HK-2 (cell line): ENCODE data around the gene LRMDA.

Source experiments
- DNase-seq: peaks from one replicate; pipeline ENCODE4 v3.0.0-alpha.2; 2018; ENCODE audit not compliant: unreplicated experiment

The LRMDA gene

DNA sequence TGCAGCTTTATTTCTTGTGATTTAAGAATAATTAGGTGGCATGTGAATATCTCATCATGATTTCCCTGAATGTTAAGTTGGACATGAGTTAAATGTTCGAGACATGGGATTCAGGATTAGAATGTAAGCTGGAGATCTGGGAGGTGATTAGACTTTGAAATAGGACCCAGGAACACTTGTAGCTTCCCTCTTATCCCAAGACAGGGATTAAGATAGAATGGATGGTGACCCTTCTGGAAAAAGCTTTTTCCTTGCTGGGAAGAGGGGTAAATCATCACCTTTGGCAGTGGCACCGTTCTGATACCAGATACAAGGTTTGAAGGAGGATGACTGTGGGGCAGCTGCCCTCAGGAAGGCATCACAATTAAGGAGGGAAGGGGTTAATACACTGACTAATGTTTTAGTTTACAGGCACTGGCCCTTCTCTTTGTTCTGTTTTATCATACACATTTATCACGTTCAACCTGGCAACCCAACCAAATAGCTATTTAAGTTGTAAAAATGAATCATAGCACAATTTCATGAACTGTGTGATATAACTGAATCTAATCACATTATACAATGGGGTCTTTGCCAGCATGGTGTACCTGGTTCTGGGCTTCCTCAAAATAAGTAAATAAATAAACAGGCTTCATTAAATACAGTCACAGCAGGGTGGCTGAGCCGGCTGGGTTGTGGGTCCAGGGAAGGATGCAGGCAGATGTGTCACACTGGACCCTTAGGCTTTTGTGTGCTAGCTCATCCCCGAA lies 212.7 kb downstream of the LRMDA start:
- DNase-seq = no peak

GRCh38 chr10:75645704-75646103 lies 214.3 kb downstream of the LRMDA start:
- no peak for DNase-seq

GRCh38 chr10:75646218-75646915 lies 214.9 kb downstream of the LRMDA start:
- DNase-seq = no peak

GRCh38 chr10:75646916-75647315 lies 215.5 kb downstream of the LRMDA start:
- no peak for DNase-seq

DNA sequence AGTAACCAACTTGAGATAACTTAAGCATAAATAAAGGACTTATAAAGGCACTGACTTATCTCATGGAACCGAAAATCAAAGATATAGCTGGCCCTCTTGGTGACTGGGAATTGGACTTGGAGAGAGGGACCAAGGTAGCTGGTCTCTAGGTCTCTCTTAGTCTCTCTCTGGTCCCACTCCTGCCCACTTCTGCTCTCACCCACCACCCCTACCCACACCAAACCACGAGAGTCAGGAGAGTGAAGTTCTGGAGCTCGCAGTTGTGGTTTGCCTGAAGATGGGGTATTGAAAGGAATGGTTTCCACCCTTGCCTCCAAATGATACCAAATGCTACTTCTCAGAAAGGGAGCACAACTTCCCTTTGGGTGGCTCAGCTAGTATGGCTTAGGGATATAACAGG lies 216.3 kb downstream of the LRMDA start:
- DNase-seq = no peak

- no peak for DNase-seq
These were observed 216.9 kb downstream of the LRMDA start for GRCh38 chr10:75648351-75648750.

DNA sequence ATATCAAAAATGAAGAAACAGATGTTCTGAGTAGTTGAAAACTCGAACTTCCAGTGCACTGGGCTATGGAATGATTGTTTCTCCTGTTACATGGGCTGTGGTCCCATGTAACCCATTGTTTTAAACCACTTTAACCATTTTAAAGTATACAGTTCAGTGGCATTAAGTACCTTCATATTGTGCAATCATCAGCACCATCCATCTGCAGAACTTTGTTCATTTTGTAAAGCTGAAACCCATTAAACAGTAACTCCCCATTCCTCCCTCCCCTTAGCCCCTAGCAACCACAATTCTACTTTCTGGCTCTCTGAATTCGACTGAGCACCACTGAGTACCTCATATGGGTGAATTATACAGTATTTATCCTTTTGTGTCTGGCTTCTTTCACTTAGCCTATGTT lies 217.4 kb downstream of the LRMDA start:
- DNase-seq = no peak

DNA sequence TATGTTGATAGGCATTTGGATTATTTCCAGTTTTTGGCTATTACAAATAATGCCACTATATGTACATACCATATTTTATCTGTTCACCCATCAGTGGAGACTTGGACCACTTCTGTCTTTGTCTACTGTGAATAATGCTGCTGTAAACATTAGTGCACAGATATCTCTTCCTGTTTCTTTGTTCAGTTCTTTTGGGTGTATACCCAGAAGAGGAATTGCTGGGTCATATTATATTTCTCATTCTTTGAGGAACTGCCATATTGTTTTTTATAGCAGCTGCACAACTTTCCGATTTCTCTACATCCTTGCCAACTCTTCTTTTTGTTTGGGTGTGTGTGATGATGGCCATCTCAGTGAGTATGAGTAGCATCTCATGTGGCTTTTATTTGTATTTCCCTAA lies 218.0 kb downstream of the LRMDA start:
- no peak for DNase-seq

DNA sequence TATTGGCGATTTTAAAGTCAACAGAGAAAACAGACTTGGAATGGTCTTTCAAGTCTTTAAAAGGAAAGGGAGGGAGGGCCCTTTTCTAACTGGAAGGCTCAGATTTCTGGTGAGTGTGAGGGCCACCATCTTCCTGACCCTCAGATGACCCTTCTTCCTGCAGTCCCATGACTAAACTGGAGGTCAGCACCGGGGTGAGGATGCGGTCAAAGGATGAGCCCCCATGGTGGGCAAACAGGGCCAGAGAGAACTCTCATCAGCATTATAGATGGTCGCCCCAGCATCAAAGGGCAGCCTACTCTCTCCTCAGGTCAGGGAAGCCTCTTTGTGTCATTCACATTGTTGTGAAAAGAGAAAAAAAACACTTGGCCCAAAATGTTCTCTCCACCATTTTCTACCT lies 219.2 kb downstream of the LRMDA start:
- DNase-seq = no peak

DNA sequence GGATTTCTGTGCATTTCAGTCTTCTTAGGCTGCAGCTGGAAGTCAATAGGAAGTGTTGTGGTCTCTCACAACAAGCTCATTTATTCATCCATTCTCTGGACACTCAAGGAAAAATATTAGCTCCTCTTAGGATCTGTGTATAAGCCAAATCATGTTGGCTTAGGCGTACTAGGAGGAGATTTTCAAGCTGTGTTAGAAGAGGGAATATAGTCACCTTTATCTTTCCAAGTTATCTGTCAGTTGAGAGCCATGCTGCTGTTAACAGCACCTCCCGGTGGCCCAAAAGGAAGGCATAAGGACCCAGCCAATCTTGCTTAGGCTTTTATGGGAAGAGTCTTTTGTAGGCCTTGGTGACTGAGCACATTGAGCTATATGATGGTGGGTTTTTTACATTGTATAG lies 220.0 kb downstream of the LRMDA start:
- DNase-seq = no peak

DNA sequence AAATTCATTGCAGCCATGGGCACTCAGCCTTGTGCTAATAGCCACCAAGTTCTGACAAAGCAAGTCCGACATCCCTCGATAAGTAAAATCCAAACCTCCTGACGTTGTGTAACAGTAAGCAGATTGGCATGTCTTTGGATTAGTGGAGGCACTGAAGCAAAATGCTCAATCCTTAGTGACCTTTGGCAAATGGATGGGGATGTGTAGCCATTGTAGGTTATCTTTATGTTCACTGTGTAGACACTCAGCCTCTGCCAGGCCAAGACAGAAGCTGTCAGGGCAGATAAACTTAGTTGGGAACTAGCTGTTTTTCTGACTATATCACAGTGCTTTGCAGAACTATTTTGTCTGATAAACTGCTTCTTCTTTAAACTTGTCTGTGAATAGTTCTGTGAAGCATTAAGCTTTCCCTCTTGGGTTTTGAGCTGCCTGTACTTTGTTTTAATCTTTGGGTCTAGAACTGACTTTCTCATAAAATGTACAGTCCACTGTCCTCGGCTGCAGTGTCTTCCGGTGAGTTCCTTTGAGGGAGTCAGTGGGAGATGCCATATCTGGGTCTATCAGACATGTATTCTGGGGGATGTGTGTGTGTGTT lies 220.8 kb downstream of the LRMDA start:
- DNase-seq = no peak

- DNase-seq = no peak
These were observed 222.3 kb downstream of the LRMDA start for GRCh38 chr10:75653761-75654160.

DNA sequence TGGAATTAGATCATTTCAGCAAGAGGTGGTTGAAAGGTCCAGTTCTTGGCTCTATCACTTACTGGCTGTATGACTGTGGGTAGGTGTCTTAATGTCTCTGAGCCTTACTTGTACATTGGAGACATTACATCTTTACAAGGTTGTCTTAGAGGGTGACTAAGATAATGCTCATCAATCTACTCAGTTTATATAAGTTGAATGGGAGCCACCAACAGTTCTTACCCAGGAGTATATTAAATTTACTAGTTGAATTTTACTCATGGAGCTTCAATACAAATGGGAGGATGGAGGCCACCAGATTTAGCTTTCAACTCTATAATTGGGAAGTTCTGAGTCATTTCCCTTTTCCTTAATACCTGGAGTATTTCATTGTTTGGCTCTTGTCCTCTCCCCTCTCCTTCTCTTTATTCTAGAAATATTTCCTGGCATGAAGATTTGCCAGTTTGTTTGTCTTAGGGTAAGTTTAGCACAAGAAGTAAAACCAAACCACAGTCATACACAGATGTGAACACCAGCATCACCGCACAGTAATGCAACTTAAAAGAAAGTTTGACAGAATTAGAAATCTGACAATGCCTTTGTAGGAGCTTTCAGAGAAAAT lies 222.8 kb downstream of the LRMDA start:
- no peak for DNase-seq

DNA sequence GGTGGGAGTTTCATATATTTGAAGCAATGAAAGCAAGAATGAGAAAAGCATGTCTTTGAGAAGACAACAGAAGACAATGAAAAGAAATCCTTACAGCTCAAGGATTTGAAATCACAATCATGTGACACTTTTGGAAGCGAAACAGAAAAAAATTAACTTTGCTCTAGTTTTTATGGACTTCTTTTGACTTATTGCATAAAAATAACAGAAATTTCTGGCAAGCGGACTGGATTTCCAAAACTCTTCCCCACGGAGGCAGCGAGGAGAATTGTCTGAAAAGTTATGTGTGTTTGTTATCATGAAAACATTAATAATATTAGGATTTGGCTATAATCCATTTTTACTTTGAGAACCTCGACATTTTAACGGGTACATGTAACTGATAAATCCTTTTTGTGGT lies 223.3 kb downstream of the LRMDA start:
- no peak for DNase-seq

DNA sequence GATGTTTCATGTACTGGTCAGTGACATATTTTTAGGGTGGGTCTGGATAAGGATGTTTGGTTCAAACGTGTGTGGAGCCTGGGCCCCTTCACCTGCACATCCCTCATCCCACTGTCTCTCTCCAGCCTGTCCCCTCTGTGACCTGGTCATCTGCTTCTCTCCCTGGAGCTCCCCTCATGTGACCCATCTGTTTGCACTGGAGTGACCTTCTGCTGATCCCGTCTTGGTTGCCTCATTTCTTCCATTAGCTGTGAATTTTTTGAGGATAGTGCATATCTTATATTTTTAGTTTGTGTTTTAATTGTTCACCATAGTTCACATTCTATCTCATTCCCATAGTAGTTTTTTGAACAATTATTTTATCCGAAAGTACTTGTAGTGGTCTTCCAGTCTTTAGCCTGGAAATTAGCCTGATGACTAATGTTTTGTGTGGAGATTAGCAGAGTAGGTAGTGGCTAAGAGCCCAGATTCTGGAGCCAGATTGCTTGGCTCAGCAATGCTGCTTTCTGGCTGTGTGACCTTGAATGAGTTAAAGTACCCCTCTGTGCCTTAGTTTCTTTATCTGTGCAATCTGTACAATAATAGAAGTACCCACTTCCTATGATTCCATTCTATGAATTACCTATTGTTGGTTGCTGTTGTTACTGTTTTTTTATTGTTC lies 224.5 kb downstream of the LRMDA start:
- no peak for DNase-seq

GRCh38 chr10:75657351-75657750 lies 225.9 kb downstream of the LRMDA start:
- DNase-seq = no peak

DNA sequence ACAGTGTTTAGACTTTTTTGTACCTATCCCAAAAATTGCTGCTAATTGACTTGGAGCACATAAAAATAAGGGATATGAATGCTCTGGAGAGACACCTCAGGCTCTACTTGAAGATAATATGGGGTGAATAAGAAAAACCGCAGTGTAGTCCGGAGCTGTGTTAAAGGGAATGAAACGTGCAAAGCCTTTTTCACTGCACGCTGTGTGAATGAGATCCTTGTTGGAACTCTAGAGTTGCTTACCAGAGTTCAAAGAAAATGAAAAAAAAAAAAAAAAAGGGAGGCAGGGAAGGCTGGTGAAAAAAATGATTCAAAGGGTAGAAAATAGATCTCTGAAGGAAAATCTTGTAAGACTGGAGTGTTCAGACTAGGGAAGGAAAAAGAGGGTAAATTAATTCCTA lies 226.6 kb downstream of the LRMDA start:
- no peak for DNase-seq

DNA sequence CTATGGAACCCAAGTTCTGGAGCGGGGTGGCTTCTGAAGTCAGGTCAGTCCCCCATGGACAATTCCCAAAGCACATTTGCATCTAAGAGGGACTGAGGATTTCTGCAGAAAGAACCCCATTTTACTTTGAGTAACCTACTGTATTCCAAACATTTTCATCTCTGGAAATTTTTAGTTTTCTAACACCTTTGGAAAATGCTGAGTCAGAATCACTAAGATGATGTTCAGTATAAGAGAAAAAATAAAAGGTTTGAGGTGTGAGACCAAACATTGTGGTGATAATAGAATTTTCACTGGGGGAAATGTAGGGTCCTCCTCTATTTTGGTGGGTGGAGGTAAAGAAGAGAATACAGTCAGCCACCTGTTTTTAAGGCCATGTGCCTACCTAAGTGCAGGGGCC lies 227.1 kb downstream of the LRMDA start:
- DNase-seq = no peak

DNA sequence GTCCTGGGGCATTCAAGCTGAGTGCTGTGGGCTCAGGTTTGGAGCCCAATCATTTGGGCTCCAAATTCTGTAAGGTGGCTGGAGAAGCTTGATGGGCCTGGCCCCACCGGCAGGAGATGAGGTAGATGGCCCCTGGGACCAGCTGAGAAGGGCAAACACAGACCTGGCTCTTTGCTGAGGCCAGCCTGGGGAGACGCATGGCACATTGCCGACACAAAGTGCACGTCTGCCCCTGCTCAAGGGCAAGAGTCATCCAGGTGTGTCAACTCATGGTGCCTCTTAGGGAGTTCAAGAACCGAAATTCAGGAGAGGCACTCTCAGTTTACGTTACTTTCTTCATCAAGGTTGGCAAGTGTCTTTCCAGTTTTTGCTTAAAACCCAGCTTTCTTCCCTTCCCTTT lies 227.5 kb downstream of the LRMDA start:
- no peak for DNase-seq

DNA sequence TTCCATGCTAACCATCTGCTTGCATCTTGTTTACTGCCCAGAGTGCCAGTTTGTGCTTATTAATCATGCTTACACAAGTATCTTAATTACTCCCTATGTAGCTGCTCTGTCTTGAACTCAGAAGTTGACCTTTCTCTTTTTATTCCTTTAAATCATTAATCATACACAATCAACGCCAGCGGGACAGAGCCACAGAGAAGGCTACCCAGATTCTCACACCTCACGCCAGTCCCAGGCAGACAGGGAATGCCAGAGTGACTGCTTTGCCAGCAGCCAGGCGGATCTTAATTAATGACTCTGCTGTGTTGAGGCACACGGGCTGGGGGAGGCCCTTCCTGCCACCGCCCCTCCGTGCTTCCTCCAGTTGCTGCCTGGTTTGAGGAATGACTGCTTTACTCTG lies 229.4 kb downstream of the LRMDA start:
- no peak for DNase-seq

- no peak for DNase-seq
These were observed 231.3 kb downstream of the LRMDA start for GRCh38 chr10:75662715-75663114.

DNA sequence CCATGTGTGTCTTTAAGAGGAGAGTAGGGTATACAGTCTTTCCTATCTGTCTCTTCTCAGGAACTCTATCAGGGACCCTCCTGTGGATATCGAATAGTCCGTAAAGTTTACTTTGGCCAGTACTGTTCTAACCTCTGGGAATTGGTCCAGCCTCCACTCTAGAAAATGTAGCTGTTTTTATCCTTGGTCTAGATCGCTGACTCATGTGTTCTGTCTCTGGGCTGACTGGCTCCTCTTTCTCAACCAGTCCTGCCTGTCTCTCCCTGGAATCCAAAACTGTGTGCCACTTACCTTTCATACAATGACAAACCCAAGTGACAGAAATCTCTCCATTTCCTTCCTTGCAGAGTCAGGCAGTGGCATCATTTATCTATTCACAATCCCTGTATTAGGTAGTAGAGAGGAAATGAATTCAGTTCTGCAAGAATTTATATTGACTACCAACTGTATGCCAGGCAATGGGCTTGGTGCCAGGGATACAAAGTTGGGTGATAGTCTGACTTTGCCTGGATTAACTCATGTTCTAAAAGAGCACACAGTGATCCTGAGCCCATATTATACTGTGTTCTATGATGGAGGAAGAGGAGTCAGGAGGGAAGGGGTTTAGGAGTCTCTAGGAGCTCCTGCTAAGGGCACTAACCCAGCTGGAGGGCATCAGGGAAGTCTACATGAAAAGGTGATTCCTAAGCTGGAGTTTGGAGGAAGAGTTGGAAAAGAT lies 232.7 kb downstream of the LRMDA start:
- no peak for DNase-seq
